AG04450 (cell line): ENCODE results near the gene MLN. TPM values are rescaled to one million over a fixed set of nuclear protein-coding genes. Genes with fewer than 3 reads are reported as not detected.

Experiments used
- CTCF ChIA-PET: fragments of 300-600, 350-600 bp; formaldehyde crosslinking; extraction: SDS; loops from one replicate; lab custom pipeline; 2022; ENCODE audit warnings: antibody characterized with exemption, inconsistent platforms; lab: Charles Lee
- POLR2A ChIA-PET: fragments of 350-600 bp; formaldehyde crosslinking; extraction: SDS; loops from one replicate; lab custom pipeline; 2021; ENCODE audit warnings: antibody characterized with exemption, inconsistent platforms; lab: Yijun Ruan, JAX
- DNase-seq: peaks from one replicate; pipeline ENCODE4 v3.0.0-alpha.2; 2011; ENCODE audit warnings: low read depth, low spot score
- H3K27ac ChIP-seq: one replicate; pipeline ENCODE4 v1.5.1; 2012; ENCODE audit warnings: low read depth, low read length, control low read depth
- H3K27me3 ChIP-seq: one replicate; pipeline ENCODE4 v1.6.0; 2012; ENCODE audit warnings: low read length; ENCODE audit not compliant: control insufficient read depth, insufficient read depth
- H3K4me3 ChIP-seq: 2 replicates; pipeline ENCODE4 v1.5.1; 2011; ENCODE audit warnings: mild to moderate bottlenecking, low read depth, low read length, control low read depth
- H3K9me3 ChIP-seq: 2 replicates; pipeline ENCODE4 v1.5.1; 2012; ENCODE audit warnings: low read length; ENCODE audit not compliant: control insufficient read depth, insufficient read depth
- polyA plus RNA-seq: library from polyadenylated mRNA; depleted of rRNA; stranded (reverse); fragments of >200 nt; gene quantifications from 2 replicates; pipeline ENCODE4 v1.2.3, GENCODE V29; 2011
- TF ChIP-seq, protein P1 (sequence below): IDR thresholded peaks from 2 replicates; pipeline ENCODE4 v1.5.1; 2011; ENCODE audit warnings: low read depth, low read length, control low read depth, inconsistent platforms

Gene MLN
- polyA plus RNA-seq, 1 experiment, result not detected

DNA sequence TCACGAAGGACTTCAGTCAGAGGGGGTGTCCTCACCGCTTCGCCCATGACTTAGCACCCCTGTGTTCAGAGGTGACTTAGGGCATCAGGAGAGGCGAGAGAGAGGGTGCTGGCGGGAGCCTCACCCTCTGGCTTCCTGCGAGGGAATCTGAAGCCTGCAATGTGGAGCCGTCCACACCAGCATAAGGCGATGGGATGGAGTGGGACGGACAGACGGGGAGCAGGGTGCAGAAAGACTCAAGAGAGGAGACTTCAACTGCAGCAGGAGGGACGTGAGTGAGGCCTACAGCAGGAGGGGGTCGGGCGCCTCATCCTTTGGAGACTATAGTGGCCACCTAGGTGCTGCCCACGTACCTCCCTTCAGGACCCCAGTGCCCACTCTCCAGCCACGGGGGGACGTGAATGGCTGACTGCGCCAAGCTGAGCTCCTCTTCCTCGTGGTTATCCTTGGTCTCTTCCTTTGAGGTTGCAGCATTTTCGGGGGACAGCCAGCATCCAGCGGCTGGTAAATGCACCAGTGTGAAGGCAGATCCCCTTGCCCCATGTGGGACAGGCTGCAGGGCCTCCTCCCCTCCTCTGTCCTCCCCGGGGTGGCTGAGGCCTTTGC, 26.9 kb upstream of the MLN start:
- TF ChIP-seq, protein P1, sequence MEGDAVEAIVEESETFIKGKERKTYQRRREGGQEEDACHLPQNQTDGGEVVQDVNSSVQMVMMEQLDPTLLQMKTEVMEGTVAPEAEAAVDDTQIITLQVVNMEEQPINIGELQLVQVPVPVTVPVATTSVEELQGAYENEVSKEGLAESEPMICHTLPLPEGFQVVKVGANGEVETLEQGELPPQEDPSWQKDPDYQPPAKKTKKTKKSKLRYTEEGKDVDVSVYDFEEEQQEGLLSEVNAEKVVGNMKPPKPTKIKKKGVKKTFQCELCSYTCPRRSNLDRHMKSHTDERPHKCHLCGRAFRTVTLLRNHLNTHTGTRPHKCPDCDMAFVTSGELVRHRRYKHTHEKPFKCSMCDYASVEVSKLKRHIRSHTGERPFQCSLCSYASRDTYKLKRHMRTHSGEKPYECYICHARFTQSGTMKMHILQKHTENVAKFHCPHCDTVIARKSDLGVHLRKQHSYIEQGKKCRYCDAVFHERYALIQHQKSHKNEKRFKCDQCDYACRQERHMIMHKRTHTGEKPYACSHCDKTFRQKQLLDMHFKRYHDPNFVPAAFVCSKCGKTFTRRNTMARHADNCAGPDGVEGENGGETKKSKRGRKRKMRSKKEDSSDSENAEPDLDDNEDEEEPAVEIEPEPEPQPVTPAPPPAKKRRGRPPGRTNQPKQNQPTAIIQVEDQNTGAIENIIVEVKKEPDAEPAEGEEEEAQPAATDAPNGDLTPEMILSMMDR, result no peak
- CTCF ChIA-PET, result no interaction called here
- H3K9me3 ChIP-seq, result no peaks in the 10 kb centered on the region; the same call in 1 of the 2 replicates
- H3K27me3 ChIP-seq, result peaks cover 31% of the 10 kb centered on the region
- no peak overlapping the region for H3K4me3 ChIP-seq
- H3K27ac ChIP-seq, result no peak overlapping the region
- POLR2A ChIA-PET, result no interaction called here
- no peak for DNase-seq

DNA sequence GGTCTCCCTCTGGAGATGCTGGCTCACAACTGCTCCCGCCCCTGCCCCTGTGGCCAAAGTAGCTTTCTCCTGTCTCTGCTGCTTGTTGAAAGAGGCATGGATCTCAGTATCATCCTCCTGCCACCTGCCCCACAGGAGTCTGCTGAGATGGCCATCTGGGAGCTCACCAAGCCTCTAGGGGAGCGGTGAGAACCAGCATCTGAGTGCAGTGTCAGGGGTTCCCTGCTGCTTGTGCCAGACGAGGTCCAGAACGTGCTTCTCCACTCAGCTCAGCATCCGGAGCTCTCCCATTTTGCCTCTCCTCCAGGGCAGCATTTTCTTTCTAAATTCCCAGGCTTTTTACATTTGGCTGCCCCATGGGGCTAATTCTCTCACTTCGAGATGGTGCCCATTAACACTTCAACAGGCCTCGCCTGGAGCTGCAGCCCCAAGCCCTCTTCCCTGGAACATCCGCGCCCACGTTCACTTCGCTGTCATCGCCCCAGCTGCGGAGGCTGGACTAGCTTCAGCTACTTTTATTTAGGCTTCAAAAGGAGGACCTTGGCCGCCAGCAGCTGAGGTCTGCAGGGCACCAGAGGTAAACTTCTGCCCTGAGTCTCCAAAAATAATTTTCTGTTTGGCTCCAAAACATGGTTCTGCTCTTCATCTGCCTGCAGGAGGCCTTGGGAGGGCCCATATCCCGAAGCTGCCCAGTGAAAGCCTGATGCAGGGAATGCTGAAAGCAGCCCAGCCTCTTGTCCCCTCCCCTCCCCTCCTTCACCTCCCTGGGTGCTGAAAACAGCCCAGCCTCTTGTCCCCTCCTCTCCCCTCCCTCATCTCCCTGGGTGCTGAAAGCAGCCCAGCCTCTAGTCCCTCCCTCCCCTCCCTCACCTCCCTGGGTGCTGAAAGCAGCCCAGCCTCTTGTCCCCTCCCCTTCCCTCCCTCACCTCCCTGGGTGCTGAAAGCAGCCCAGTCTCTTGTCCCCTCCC, 25.2 kb upstream of the MLN start:
- ChIA-PET POLR2A (no interaction called here), CTCF (no interaction called here)
- Histone ChIP-seq H3K27ac (no peak overlapping the region), H3K4me3 (no peak overlapping the region), H3K9me3 (no peaks in the 10 kb centered on the region; the same call in 1 of the 2 replicates), H3K27me3 (peaks cover 31% of the 10 kb centered on the region)
- TF ChIP-seq, protein P1, result no peak
- no peak for DNase-seq

DNA sequence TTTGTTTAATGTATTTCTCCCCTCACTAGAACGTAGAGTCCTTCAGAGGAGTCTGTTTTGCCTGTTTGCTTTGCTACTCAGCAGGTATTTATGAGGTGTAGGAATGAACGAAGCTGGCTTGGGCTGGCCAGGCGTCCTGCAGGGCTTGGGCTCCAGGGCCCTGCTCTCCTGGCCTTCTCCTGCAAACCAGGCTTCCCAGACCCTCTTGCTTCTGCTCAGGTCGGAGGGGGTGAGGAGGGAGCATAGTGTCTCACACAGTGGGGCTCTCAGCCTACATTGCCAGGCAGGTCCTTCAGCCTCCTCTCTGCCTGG, 24.6 kb upstream of the MLN start:
- no peaks in the 10 kb centered on the region; the same call in 1 of the 2 replicates for H3K9me3 ChIP-seq
- CTCF ChIA-PET, result no interaction called here
- H3K27me3 ChIP-seq, result peaks cover 31% of the 10 kb centered on the region
- no peak overlapping the region for H3K27ac ChIP-seq
- POLR2A ChIA-PET, result no interaction called here
- TF ChIP-seq, protein P1, result no peak
- H3K4me3 ChIP-seq, result no peak overlapping the region
- no peak for DNase-seq

DNA sequence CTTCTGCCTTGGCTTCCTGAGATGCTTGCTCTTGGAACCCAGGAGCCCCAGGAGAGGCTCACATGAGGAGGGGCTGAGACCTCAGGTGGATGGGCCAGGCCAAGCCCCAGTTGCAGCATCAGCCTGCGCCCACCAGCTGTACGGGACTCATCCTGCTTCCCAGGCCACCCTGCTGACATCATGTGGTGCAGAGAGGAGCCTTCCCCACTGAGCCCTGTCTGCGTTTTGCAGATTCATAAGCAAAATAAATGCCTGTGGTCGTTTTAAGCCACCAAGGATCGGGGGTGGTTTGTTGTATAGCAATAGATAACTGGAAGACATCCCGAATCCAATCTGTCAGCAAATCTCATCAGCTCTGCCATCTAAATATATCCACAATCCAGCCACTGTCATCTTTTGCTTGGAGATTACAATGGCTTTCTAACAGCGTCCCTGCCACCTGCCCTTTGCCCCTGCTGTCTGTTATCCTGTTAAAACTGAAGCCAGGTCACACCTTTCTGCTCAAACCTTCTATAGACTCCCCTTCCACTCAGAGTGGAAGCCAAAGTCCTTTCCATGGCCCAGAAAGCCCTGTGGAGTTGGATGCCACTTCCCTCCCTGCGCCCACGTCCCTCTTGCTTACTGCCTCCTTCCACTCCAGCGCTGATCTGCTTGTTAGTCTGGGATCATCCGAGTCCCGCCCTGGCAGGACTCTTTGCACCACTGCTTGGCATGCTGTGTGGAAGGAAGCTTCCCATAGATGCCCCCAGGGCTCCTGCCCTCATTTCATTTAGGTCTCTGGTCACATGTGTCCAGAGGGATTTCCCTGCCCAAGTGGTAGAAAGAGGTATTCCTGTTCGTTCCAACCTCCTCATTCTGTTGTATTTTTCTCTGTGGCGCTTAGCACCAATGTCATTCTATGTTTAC, 24.0 kb upstream of the MLN start:
- ChIA-PET CTCF (no interaction called here), POLR2A (no interaction called here)
- Histone ChIP-seq H3K9me3 (no peaks in the 10 kb centered on the region; the same call in 1 of the 2 replicates), H3K27ac (peak overlapping the region; percentile 31), H3K27me3 (peaks cover 31% of the 10 kb centered on the region), H3K4me3 (no peak overlapping the region)
- DNase-seq, result no peak
- TF ChIP-seq, protein P1, result no peak
